HepG2 (cell line): ENCODE measurements around the gene RAP1A. TPM values are rescaled to one million over a fixed set of nuclear protein-coding genes. Genes with fewer than 3 reads are reported as not detected.

Experiments used
- ATAC-seq: fragments of 200-7000 bp; cut with Tn5 transposase; 3 replicates; pipeline ENCODE4 v1.9.1; 2020; ENCODE audit warnings: mild to moderate bottlenecking, moderate library complexity
- BruUV-seq: library from RNA; stranded (reverse); fragments of 400-500 nt; replicated peaks from 2 replicates; lab custom pipeline; 2021; lab: Mats Ljungman, UMichigan
- CTCF ChIA-PET: fragments of 300-600 bp; formaldehyde crosslinking; extraction: SDS; loops from one replicate; lab custom pipeline; 2021; ENCODE audit warnings: low total read pairs, inconsistent platforms, low intra/inter-chr PET ratio; lab: Yijun Ruan, JAX
- POLR2A ChIA-PET: fragments of 350-600 bp; sonication (Branson Sonifier 250); formaldehyde crosslinking; loops from one replicate; lab custom pipeline; 2020; ENCODE audit warnings: antibody characterized with exemption, inconsistent platforms; lab: Yijun Ruan, JAX
- DNase-seq: peaks from one replicate; pipeline ENCODE4 v3.0.0-alpha.2; 2015; ENCODE audit warnings: low spot score
- FAIRE-seq: peaks from 3 replicates; lab custom pipeline; 2011; peaks lifted over from hg19 to GRCh38; lab: Jason Lieb, UNC
- H2AFZ ChIP-seq: one replicate; pipeline ENCODE4 v1.6.1; 2011; ENCODE audit warnings: low read length, inconsistent platforms
- H3K27ac ChIP-seq: fragments of 300-600 bp; 3 replicates; pipeline ENCODE4 v1.8.0; 2011; ENCODE audit warnings: mixed run types, mild to moderate bottlenecking, mixed read lengths, low read length, inconsistent platforms; ENCODE audit not compliant: insufficient read depth; ENCODE audit errors: extremely low read length
- H3K27me3 ChIP-seq, 2 experiments: fragments of 200-600 bp in 1 of 2; 2 replicates in 1 of 2; 3 replicates in 1 of 2; pipeline versions ENCODE4 v1.6.0 to v1.8.0; 2011; ENCODE audit warnings: low read length in 2 of 2, mild to moderate bottlenecking in 2 of 2, moderate library complexity in 2 of 2, inconsistent platforms in 1 of 2; ENCODE audit not compliant: insufficient read depth in 2 of 2, control insufficient read depth in 1 of 2
- H3K36me3 ChIP-seq, 2 experiments: fragments of 200-600 bp in 1 of 2; replicated peaks in 1 of 2; 2 replicates in 1 of 2; 3 replicates in 1 of 2; pipeline versions ENCODE4 v1.5.1 to v1.8.0; 2011; ENCODE audit warnings: low read length in 2 of 2, inconsistent platforms in 1 of 2; ENCODE audit not compliant: insufficient read depth in 2 of 2, control insufficient read depth in 1 of 2
- H3K4me1 ChIP-seq: 2 replicates; pipeline ENCODE4 v1.5.1; 2012; ENCODE audit warnings: low read length, inconsistent platforms; ENCODE audit not compliant: insufficient read depth
- H3K4me2 ChIP-seq: 2 replicates; pipeline ENCODE4 v1.6.0; 2011; ENCODE audit warnings: low read depth, low read length, inconsistent platforms
- H3K4me3 ChIP-seq, 3 experiments: fragments of 200-600 bp in 1 of 3; sonication (generic), shearing (Covaris generic) in 1 of 3; replicated peaks in 1 of 3; 2 replicates each; pipeline ENCODE4 v1.5.1; 2011 to 2016; ENCODE audit warnings: low read length in 3 of 3, inconsistent platforms in 2 of 3, low read depth in 2 of 3, mild to moderate bottlenecking in 2 of 3, control low read depth in 1 of 3, mixed read lengths in 1 of 3; ENCODE audit not compliant: insufficient read depth in 1 of 3
- H3K79me2 ChIP-seq: one replicate; pipeline ENCODE4 v1.6.1; 2011; ENCODE audit warnings: low read length, inconsistent platforms; ENCODE audit not compliant: insufficient read depth
- H3K9ac ChIP-seq: 2 replicates; pipeline ENCODE4 v1.6.0; 2011; ENCODE audit warnings: mild to moderate bottlenecking, low read depth, low read length, inconsistent platforms; ENCODE audit not compliant: insufficient read depth
- H3K9me3 ChIP-seq: 2 replicates; pipeline ENCODE4 v1.5.1; 2012; ENCODE audit warnings: mild to moderate bottlenecking, low read length
- H4K20me1 ChIP-seq: 2 replicates; pipeline ENCODE4 v1.6.0; 2011; ENCODE audit warnings: inconsistent platforms, mild to moderate bottlenecking, low read length, moderate library complexity; ENCODE audit not compliant: insufficient read depth
- BCL6 ChIP-seq: IDR thresholded peaks from 2 replicates; pipeline ENCODE4 v1.6.1; 2016; ENCODE audit warnings: missing genetic modification reagents, missing compliant biosample characterization
- EP300 ChIP-seq, 3 experiments: sonication (generic) in 1 of 3; formaldehyde crosslinking in 1 of 3; IDR thresholded peaks; 2 replicates each; pipeline versions ENCODE4 v1.5.1 to v1.6.1; 2011 to 2020; ENCODE audit warnings: low read depth in 2 of 3, low read length in 2 of 3, borderline replicate concordance in 1 of 3, improper control_type of control experiment in 1 of 3, mild to moderate bottlenecking in 1 of 3, missing genetic modification reagents in 1 of 3, moderate library complexity in 1 of 3
- HIC2 ChIP-seq: sonication (generic); formaldehyde crosslinking; IDR thresholded peaks from 2 replicates; pipeline ENCODE4 v1.9.0; 2022; ENCODE audit warnings: low read depth, missing genetic modification reagents
- NR0B2 ChIP-seq: sonication (generic); formaldehyde crosslinking; IDR thresholded peaks from 2 replicates; pipeline ENCODE4 v1.4.0; 2020; ENCODE audit warnings: mild to moderate bottlenecking, missing genetic modification reagents
- RAD21 ChIP-seq: fragments of 450-650 bp; formaldehyde crosslinking; IDR thresholded peaks from 2 replicates; pipeline ENCODE4 v1.5.0; 2020; ENCODE audit warnings: mild to moderate bottlenecking
- SMC3 ChIP-seq: IDR thresholded peaks from 2 replicates; pipeline ENCODE4 v1.6.1; 2011; ENCODE audit warnings: low read length, improper control_type of control experiment
- ZBTB14 ChIP-seq: sonication (generic); formaldehyde crosslinking; IDR thresholded peaks from 2 replicates; pipeline ENCODE4 v1.4.0; 2020; ENCODE audit warnings: missing genetic modification reagents
- ZFP91 ChIP-seq: sonication (generic); formaldehyde crosslinking; IDR thresholded peaks from 2 replicates; pipeline ENCODE4 v1.9.0; 2022; ENCODE audit warnings: missing genetic modification reagents, mild to moderate bottlenecking, borderline replicate concordance
- ZGPAT ChIP-seq: IDR thresholded peaks from 2 replicates; pipeline ENCODE4 v1.6.1; 2016; ENCODE audit warnings: mild to moderate bottlenecking
- ZNF317 ChIP-seq: sonication (generic); formaldehyde crosslinking; IDR thresholded peaks from 2 replicates; pipeline ENCODE4 v1.5.0; 2020; ENCODE audit warnings: mild to moderate bottlenecking, missing genetic modification reagents
- ZNF329 ChIP-seq: sonication (generic); formaldehyde crosslinking; IDR thresholded peaks from 2 replicates; pipeline ENCODE4 v1.9.0; 2021; ENCODE audit warnings: low read depth, mild to moderate bottlenecking, missing genetic modification reagents
- ZNF513 ChIP-seq: sonication (generic); formaldehyde crosslinking; conservative IDR thresholded peaks from 2 replicates; pipeline ENCODE4 v1.5.0; 2020; ENCODE audit warnings: missing genetic modification reagents
- WGBS: methylation state at CpG from one replicate; pipeline ENCODE4 v1.1.6; 2017; ENCODE audit warnings: low lambda C conversion rate; 5-methylcytosine and 5-hydroxymethylcytosine counted together
- in situ Hi-C: cut with HindIII; loops from 2 replicates; pipeline ENCODE4 v1.10.0; 2017; ENCODE audit warnings: low pct_unique_long_range_greater_than_20kb; ENCODE audit not compliant: extremely low pct_ligation_motif_present
- intact Hi-C: fragments of 100-400 bp; cut with micrococcal nuclease; formaldehyde crosslinking; loops from one replicate; pipeline ENCODE4 v1.10.0; 2022; ENCODE audit not compliant: unreplicated experiment
- polyA plus RNA-seq, 8 experiments: library from polyadenylated mRNA; depleted of rRNA in 3 of 8; stranded (reverse) in 7 of 8; unstranded in 1 of 8; fragments of >200 nt; fragmentation: Illumina TruSeq in 4 of 8; extraction: Trizol in 4 of 8; gene quantifications; 2 replicates each; pipeline versions ENCODE4 v1.2.1 to v1.2.3, GENCODE V29; 2011 to 2016; ENCODE audit warnings: low read depth in 4 of 8, missing spikeins in 1 of 8, mixed read lengths in 1 of 8; ENCODE audit not compliant: insufficient read depth in 1 of 8
- total RNA-seq, 5 experiments: library from RNA; depleted of rRNA; stranded (reverse); fragments of >200 nt; fragmentation: Illumina TruSeq; extraction: Trizol; gene quantifications; 2 replicates each; pipeline ENCODE4 v1.2.3, GENCODE V29; 2016; ENCODE audit warnings: low read depth in 1 of 5

The RAP1A gene
- total and polyA plus RNA-seq, 2 of the 13 experiments (the other 11 are each of a cell fraction or from before 2014, with no cell fraction given), result 19.0 to 20.7 TPM

- no peaks in the 10 kb centered on the region for H3K9me3 ChIP-seq
- in situ Hi-C loops (no loop called here), intact Hi-C loops (no loop called here)
- peaks cover 0 to 5% of the 10 kb centered on the region in 2 experiments; a peak in 1 of 5 replicates for H3K27me3 ChIP-seq
- BruUV-seq, result no TSS peak
- CTCF ChIA-PET, result no interaction called here
- ATAC-seq (peak; percentile 90), FAIRE-seq (no peak), DNase-seq (peak; percentile 83)
- peaks cover 71% of the 10 kb centered on the region for H3K4me1 ChIP-seq
- H4K20me1 ChIP-seq, result no peaks in the 10 kb centered on the region
- peak within 1 kb of the TSS; percentile 57 to 78 (median 66) for H3K4me3 ChIP-seq
- no peak within 1 kb of the TSS for H2AFZ ChIP-seq
- WGBS, result 1% methylated on average over 25 of the region's 59 CpGs
- no peaks in the 10 kb centered on the region for H3K36me3 ChIP-seq
- H3K9ac ChIP-seq, result peak within 1 kb of the TSS; percentile 90
- peak within 1 kb of the TSS; percentile 75 for H3K27ac ChIP-seq
- H3K4me2 ChIP-seq, result peak within 1 kb of the TSS; percentile 83
- H3K79me2 ChIP-seq, result peaks cover 15% of the 10 kb centered on the region
- POLR2A ChIA-PET, result interaction anchor here (1.0 to 3.8 kb wide), 5 partner anchors 8 to 232 kb away, joined by 3 to 22 read pairs (median 6); partner anchors contain the start of gene DDX20
- TF ChIP-seq ZNF513 (CRISPR knock-in tag) (no peak; the same call in 1 of the 2 replicates), EP300 (IDR thresholded peaks at IDR 0.05; ENCODE audit: low read depth in 2 of 2, low read length in 2 of 2) (0 out of 4 replicates have a peak, but pooled peaks of 1 of the 2 experiments have one; percentile 5), EP300 (CRISPR knock-in tag; IDR thresholded peaks at IDR 0.05; ENCODE audit: borderline replicate concordance) (peak; percentile 59), BCL6 (CRISPR knock-in tag) (peak; percentile 45), ZNF329 (CRISPR knock-in tag) (no peak), ZFP91 (CRISPR knock-in tag) (peak; percentile 83), RAD21 (no peak), ZGPAT (CRISPR knock-in tag) (peak; percentile 69), ZNF317 (CRISPR knock-in tag) (peak; percentile 57), SMC3 (no peak), NR0B2 (peak; percentile 86), ZBTB14 (CRISPR knock-in tag) (peak; percentile 51; the same call in 1 of the 2 replicates), HIC2 (peak; percentile 65)
These were observed 119.8 kb downstream of the RAP1A start, which contains the start of gene INKA2 for GRCh38 chr1:111739194-111739924. INKA2 (minus strand) TSS chr1:111739395; CDS start chr1:111739242, 153 bp downstream.
